HCT116 (cell line): Measurements from ENCODE around the gene MUC6.

Source experiments
- POLR2AphosphoS5 ChIP-seq: IDR thresholded peaks from 2 replicates; pipeline ENCODE4 v1.6.1; 2011; ENCODE audit warnings: mild to moderate bottlenecking, low read depth, low read length, moderate library complexity
- SIN3A ChIP-seq: IDR thresholded peaks from 2 replicates; pipeline ENCODE4 v1.6.1; 2012; ENCODE audit warnings: low read depth
- TCF7L2 ChIP-seq: IDR thresholded peaks from 2 replicates; pipeline ENCODE4 v1.7.0; 2011; ENCODE audit warnings: borderline replicate concordance, inconsistent platforms; ENCODE audit not compliant: insufficient read depth, insufficient read length; ENCODE audit errors: extremely low read depth
- TF ChIP-seq, protein P1 (sequence below), 3 experiments: fragments of 200-600 bp in 1 of 3; sonication (generic) in 1 of 3; IDR thresholded peaks in 2 of 3; conservative IDR thresholded peaks in 1 of 3; 2 replicates each; pipeline ENCODE4 v1.5.1; 2012 to 2017; ENCODE audit warnings: low read depth in 2 of 3, low read length in 2 of 3, antibody characterized with exemption in 1 of 3, borderline replicate concordance in 1 of 3, control low read depth in 1 of 3, mild to moderate bottlenecking in 1 of 3, mixed read lengths in 1 of 3, mixed run types in 1 of 3, moderate library complexity in 1 of 3; ENCODE audit not compliant: insufficient read depth in 1 of 3

- TF ChIP-seq SIN3A (no peak), TCF7L2 (no peak), POLR2AphosphoS5 (no peak)
- TF ChIP-seq, protein P1, sequence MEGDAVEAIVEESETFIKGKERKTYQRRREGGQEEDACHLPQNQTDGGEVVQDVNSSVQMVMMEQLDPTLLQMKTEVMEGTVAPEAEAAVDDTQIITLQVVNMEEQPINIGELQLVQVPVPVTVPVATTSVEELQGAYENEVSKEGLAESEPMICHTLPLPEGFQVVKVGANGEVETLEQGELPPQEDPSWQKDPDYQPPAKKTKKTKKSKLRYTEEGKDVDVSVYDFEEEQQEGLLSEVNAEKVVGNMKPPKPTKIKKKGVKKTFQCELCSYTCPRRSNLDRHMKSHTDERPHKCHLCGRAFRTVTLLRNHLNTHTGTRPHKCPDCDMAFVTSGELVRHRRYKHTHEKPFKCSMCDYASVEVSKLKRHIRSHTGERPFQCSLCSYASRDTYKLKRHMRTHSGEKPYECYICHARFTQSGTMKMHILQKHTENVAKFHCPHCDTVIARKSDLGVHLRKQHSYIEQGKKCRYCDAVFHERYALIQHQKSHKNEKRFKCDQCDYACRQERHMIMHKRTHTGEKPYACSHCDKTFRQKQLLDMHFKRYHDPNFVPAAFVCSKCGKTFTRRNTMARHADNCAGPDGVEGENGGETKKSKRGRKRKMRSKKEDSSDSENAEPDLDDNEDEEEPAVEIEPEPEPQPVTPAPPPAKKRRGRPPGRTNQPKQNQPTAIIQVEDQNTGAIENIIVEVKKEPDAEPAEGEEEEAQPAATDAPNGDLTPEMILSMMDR (IDR thresholded peaks at IDR 0.05 in 2 of 3, conservative IDR thresholded peaks at IDR 0.05 in 1 of 3; ENCODE audit: borderline replicate concordance in 1 of 3, insufficient read depth in 1 of 3, low read depth in 2 of 3, low read length in 2 of 3), result no peak
These were observed 30.6 kb downstream of the MUC6 start for GRCh38 chr11:1005928-1006327.
